Measurements from ENCODE around the gene APEX2.
A peak's percentile ranks its signal among the peaks of the same experiment; 100 is the strongest.

APEX2 gene

DNA sequence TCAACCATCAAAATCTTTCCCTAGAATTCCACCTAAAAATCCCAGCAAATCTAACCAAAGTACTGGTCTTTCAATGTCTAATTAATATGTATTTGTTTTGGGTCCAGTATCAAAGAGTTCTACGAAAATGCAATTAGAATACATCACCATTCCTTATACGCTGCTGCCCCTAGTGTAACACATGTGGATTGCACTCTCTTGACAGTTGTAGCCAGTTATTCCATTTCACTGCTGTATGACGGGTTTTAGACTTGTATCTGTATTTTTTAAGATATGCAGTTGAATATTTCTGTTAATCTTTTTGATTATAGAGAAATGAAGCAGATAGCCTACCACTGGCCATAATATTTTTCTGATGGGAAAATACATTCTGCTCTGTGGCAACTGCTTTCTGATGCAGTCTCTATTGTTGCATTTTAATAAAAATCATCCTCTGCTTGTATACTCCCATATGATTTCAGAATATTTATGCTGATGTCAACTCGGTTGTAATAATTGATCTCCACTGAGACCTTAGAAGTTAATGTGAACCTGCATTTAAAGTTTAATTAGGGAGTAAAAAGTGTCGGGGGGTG is 57.6 kb downstream of the APEX2 start:
- TF ChIP-seq, protein P1, sequence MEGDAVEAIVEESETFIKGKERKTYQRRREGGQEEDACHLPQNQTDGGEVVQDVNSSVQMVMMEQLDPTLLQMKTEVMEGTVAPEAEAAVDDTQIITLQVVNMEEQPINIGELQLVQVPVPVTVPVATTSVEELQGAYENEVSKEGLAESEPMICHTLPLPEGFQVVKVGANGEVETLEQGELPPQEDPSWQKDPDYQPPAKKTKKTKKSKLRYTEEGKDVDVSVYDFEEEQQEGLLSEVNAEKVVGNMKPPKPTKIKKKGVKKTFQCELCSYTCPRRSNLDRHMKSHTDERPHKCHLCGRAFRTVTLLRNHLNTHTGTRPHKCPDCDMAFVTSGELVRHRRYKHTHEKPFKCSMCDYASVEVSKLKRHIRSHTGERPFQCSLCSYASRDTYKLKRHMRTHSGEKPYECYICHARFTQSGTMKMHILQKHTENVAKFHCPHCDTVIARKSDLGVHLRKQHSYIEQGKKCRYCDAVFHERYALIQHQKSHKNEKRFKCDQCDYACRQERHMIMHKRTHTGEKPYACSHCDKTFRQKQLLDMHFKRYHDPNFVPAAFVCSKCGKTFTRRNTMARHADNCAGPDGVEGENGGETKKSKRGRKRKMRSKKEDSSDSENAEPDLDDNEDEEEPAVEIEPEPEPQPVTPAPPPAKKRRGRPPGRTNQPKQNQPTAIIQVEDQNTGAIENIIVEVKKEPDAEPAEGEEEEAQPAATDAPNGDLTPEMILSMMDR (IDR thresholded peaks at IDR 0.05; ENCODE audit: insufficient read depth, low read length, poor library complexity, severe bottlenecking): peak; percentile 65
- no peak for DNase-seq (ENCODE audit: extremely low read depth, insufficient read length)

More for the DNA sequence above, 57.6 kb downstream of the APEX2 start:
- no peaks in the 10 kb centered on the region for H3K36me3 ChIP-seq (ENCODE audit: control insufficient read depth, insufficient read depth, low read length)
- no peaks in the 10 kb centered on the region for H3K27me3 ChIP-seq (replicated peaks; ENCODE audit: control insufficient read depth, insufficient read depth, low read length)
- no peak overlapping the region for H3K4me3 ChIP-seq (replicated peaks; ENCODE audit: low read depth, low read length)
